Nephron progenitor cell (in vitro differentiated cells): ENCODE results near the gene OXSR1.

Source experiments
- DNase-seq: peaks from one replicate; pipeline ENCODE4 v3.0.0; 2021
- H3K27ac Mint-ChIP-seq: 2 replicates; pipeline ENCODE4 v1.8.0; 2021; ENCODE audit warnings: mild to moderate bottlenecking, moderate library complexity, mixed read lengths
- H3K27me3 Mint-ChIP-seq: 2 replicates; pipeline ENCODE4 v1.8.0; 2021; ENCODE audit warnings: mild to moderate bottlenecking, low read depth, mixed read lengths; ENCODE audit not compliant: poor library complexity
- H3K36me3 Mint-ChIP-seq: 2 replicates; pipeline ENCODE4 v1.8.0; 2021; ENCODE audit warnings: low read depth, mixed read lengths
- H3K4me1 Mint-ChIP-seq: 2 replicates; pipeline ENCODE4 v1.8.0; 2021; ENCODE audit warnings: mixed read lengths
- H3K4me3 Mint-ChIP-seq: 2 replicates; pipeline ENCODE4 v1.8.0; 2021; ENCODE audit warnings: mild to moderate bottlenecking, moderate library complexity, mixed read lengths
- H3K9me3 Mint-ChIP-seq: 2 replicates; pipeline ENCODE4 v1.8.0; 2021; ENCODE audit warnings: mild to moderate bottlenecking, moderate library complexity, mixed read lengths
- TF ChIP-seq, protein P1 (sequence below): fragments of 200-600 bp; sonication (generic); IDR thresholded peaks from 2 replicates; pipeline ENCODE4 v1.5.0; 2021; ENCODE audit warnings: antibody characterized with exemption

The OXSR1 gene

DNA sequence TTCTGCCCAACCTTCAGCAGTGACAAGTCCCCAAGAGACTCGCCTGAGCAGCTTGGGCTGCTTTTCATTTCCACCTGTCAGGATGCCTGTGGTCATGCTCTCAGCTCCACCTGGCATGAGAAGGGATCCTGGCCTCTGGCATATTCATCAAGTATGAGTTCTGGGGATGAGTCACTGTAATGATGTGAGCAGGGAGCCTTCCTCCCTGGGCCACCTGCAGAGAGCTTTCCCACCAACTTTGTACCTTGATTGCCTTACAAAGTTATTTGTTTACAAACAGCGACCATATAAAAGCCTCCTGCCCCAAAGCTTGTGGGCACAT, 23.4 kb upstream of the OXSR1 start:
- Mint-ChIP-seq H3K27ac (no peak overlapping the region), H3K4me1 (peaks cover 24% of the 10 kb centered on the region), H3K9me3 (peaks cover 18% of the 10 kb centered on the region), H3K36me3 (peaks cover 14% of the 10 kb centered on the region), H3K4me3 (no peak overlapping the region), H3K27me3 (peaks cover 35% of the 10 kb centered on the region)
- DNase-seq, result no peak
- TF ChIP-seq, protein P1, sequence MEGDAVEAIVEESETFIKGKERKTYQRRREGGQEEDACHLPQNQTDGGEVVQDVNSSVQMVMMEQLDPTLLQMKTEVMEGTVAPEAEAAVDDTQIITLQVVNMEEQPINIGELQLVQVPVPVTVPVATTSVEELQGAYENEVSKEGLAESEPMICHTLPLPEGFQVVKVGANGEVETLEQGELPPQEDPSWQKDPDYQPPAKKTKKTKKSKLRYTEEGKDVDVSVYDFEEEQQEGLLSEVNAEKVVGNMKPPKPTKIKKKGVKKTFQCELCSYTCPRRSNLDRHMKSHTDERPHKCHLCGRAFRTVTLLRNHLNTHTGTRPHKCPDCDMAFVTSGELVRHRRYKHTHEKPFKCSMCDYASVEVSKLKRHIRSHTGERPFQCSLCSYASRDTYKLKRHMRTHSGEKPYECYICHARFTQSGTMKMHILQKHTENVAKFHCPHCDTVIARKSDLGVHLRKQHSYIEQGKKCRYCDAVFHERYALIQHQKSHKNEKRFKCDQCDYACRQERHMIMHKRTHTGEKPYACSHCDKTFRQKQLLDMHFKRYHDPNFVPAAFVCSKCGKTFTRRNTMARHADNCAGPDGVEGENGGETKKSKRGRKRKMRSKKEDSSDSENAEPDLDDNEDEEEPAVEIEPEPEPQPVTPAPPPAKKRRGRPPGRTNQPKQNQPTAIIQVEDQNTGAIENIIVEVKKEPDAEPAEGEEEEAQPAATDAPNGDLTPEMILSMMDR, result no peak

DNA sequence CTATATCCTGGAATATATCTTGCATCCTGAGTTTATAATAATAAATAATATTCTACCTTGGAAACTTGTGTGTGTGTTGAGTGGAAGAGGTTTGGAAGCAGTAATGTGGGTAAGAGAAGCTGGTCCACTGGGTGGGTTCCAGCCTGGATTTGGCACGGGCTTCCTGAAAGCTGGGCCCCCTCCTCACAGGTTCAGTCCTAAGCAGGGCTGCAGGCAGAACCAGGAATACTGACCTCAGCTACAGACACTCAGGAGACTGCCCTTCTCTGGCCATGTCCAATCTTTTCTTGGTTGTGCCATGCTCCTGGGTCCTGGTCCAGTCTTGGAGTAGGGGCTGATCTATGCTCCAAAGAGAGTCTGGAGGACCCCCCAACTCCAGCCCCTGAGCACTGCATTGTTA, 22.4 kb upstream of the OXSR1 start:
- H3K27me3 Mint-ChIP-seq, result peaks cover 35% of the 10 kb centered on the region
- H3K4me1 Mint-ChIP-seq, result peaks cover 18% of the 10 kb centered on the region
- TF ChIP-seq, protein P1, result no peak
- no peak overlapping the region for H3K27ac Mint-ChIP-seq
- peaks cover 28% of the 10 kb centered on the region for H3K9me3 Mint-ChIP-seq
- H3K4me3 Mint-ChIP-seq, result no peak overlapping the region
- DNase-seq, result no peak
- peaks cover 14% of the 10 kb centered on the region for H3K36me3 Mint-ChIP-seq

DNA sequence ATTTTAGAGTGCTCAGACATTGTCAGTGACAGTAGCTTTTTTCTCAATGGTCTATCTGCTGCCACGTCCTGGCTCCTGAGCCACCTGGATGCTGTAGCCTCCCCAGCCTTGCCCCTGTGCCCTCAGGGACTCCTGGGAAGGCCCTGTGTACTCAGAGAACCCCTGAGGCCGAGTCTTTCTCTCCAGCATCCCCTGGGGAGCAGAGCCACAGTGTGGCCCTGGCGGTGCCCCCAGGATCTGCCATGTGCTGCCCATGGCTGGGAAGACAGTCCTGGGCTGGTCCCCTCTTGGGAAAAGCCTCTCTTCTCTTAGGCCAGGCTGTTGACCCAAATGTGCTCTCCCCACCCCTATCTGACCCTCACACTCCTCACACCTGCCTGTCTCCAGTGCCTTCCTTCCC, 21.8 kb upstream of the OXSR1 start:
- TF ChIP-seq, protein P1, result no peak
- H3K4me1 Mint-ChIP-seq, result peaks cover 12% of the 10 kb centered on the region
- DNase-seq, result no peak
- peaks cover 29% of the 10 kb centered on the region for H3K9me3 Mint-ChIP-seq
- no peak overlapping the region for H3K27ac Mint-ChIP-seq
- H3K27me3 Mint-ChIP-seq, result peaks cover 31% of the 10 kb centered on the region
- peaks cover 14% of the 10 kb centered on the region for H3K36me3 Mint-ChIP-seq
- H3K4me3 Mint-ChIP-seq, result no peak overlapping the region

DNA sequence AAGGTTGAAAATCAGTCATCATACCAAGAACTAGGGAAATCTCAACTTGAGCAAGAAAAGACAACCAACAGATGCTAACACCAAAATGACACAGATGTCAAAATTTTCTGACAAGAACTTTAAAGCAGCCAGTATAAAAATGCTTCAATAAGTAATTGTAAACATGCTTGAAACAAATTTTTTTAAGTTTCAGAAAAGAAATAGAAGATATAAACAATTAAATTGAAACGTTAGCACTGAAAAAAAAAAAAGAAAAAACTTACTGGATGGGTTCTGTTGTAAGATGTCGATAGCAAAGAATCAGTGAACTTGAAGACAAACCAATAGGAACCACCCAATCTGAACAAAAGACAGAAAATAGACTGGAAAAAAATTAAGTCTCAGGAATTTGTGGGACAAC, 18.8 kb upstream of the OXSR1 start:
- Mint-ChIP-seq H3K27me3 (peaks cover 24% of the 10 kb centered on the region), H3K4me3 (no peak overlapping the region), H3K27ac (no peak overlapping the region), H3K4me1 (no peaks in the 10 kb centered on the region), H3K9me3 (peaks cover 29% of the 10 kb centered on the region), H3K36me3 (peaks cover 5% of the 10 kb centered on the region)
- DNase-seq, result no peak
- TF ChIP-seq, protein P1, result no peak

DNA sequence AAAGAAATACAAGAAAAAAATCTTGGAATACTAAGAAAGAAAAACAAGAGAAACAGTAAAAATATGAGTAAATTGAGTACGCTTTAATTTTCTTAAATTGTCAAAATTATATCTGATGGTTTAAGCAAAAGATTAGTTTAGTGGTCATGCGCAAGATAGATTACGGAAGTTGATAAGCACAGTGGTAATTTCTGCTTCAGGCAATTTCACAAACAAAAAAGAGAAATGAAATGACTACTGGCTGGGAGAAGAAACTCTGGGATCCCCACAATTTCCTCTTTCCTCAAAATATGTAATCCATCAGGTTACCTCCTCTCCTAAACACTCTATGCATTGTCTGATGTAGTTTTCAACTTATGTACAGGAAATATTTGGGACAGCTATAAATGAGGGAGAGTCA, 17.9 kb upstream of the OXSR1 start:
- TF ChIP-seq, protein P1, result no peak
- Mint-ChIP-seq H3K36me3 (no peaks in the 10 kb centered on the region), H3K9me3 (peaks cover 29% of the 10 kb centered on the region), H3K27ac (no peak overlapping the region), H3K4me3 (no peak overlapping the region), H3K4me1 (no peaks in the 10 kb centered on the region), H3K27me3 (peaks cover 24% of the 10 kb centered on the region)
- no peak for DNase-seq

DNA sequence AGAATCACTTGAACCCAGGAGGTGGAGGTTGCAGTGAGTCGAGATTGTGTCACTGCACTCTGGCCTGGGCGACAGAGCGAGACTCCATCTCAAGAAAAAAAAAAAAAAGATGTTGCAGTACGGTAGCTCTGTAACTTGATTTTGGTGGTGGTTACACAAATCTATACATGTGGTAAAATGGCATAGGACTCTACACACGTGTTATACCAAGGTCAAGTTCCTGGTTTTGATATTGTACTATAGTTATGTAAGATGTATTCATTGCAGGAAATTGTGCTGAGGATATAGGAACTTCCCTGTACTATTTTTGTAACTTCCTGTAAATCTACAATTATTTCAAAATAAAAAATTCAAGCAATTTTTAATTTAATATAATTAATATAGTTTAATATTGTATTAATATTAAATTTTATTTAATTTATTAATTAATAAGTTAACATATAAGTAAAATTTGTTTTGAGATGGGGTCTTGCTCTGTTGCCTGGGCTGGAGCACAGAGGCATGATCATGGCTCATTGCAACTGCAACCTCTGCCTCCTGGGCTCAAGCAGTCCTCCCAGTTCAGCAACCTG, 16.9 kb upstream of the OXSR1 start:
- Mint-ChIP-seq H3K27ac (no peak overlapping the region), H3K36me3 (no peaks in the 10 kb centered on the region), H3K27me3 (peaks cover 26% of the 10 kb centered on the region), H3K9me3 (peaks cover 29% of the 10 kb centered on the region), H3K4me1 (no peaks in the 10 kb centered on the region), H3K4me3 (no peak overlapping the region)
- no peak for DNase-seq
- TF ChIP-seq, protein P1, result no peak
